ENCODE results near the gene HPCAL1.

- no peak for TF ChIP-seq POLR2A (IDR thresholded peaks at IDR 0.05; ENCODE audit: control extremely low read depth in 1 of 2, low read depth in 2 of 2, low read length in 2 of 2)
- TF ChIP-seq USF2 (IDR thresholded peaks at IDR 0.05; ENCODE audit: low read length) = no peak
- TF ChIP-seq POLR2AphosphoS5 (IDR thresholded peaks at IDR 0.05; ENCODE audit: low read depth, low read length) = no peak
- no peak for TF ChIP-seq RXRA (IDR thresholded peaks at IDR 0.05; ENCODE audit: insufficient read depth, low read depth, low read length)
- no peak for TF ChIP-seq EGR1 (IDR thresholded peaks at IDR 0.05; ENCODE audit: borderline replicate concordance, low read depth, low read length)
- no peak for TF ChIP-seq CTCF (IDR thresholded peaks at IDR 0.05; ENCODE audit: control extremely low read depth in 1 of 3, insufficient read depth in 1 of 3, low read depth in 1 of 3, low read length in 3 of 3)
These were observed 20.8 kb downstream of the HPCAL1 start for GRCh38 chr2:10323535-10323934.
